H1 (cell line): ENCODE results near the gene FAM8A1. TPM values are rescaled to one million over a fixed set of nuclear protein-coding genes. Genes with fewer than 3 reads are reported as not detected.

Experiments
- CHD7 ChIP-seq: fragments of 300-600 bp; sonication (generic); IDR thresholded peaks from 2 replicates; pipeline ENCODE4 v1.7.1; 2012; ENCODE audit warnings: low read length, moderate library complexity, mild to moderate bottlenecking, inconsistent platforms; ENCODE audit not compliant: insufficient replicate concordance
- ZNF274 ChIP-seq: IDR thresholded peaks from 2 replicates; pipeline ENCODE4 v1.7.0; 2012; ENCODE audit warnings: low read length, borderline replicate concordance; ENCODE audit errors: extremely low read depth
- polyA plus RNA-seq, 7 experiments: library from polyadenylated mRNA; depleted of rRNA in 3 of 7; stranded (reverse) in 5 of 7; unstranded in 2 of 7; fragments of >200 nt in 5 of 7; fragments of 200-250 nt in 2 of 7; gene quantifications; 1 replicate in 5 of 7; 2 replicates in 1 of 7; 4 replicates in 1 of 7; pipeline versions ENCODE4 v1.2.1 to v1.2.3, GENCODE V29; 2011 to 2013; ENCODE audit warnings: missing spikeins in 2 of 7, mixed read lengths in 2 of 7
- total RNA-seq: library from RNA; stranded (reverse); fragmentation: NEBNext Ultra II Directional; extraction: Animal tissue kit (Norgen Biotek cat#: 25700); gene quantifications from 2 replicates; pipeline ENCODE4 v1.2.1, GENCODE V29; 2021

Gene FAM8A1
- total and polyA plus RNA-seq, 2 of the 8 experiments (the other 6 are each of a cell fraction or from before 2014, with no cell fraction given), result 3.4 to 9.2 TPM

GRCh38 chr6:17656644-17657043 lies 56.5 kb downstream of the FAM8A1 start (continued):
- no peak for TF ChIP-seq CHD7
- no peak for TF ChIP-seq ZNF274
